ENCODE measurements around the gene NACA2. TPM values are rescaled to one million over a fixed set of nuclear protein-coding genes. Genes with fewer than 3 reads are reported as not detected.
A peak's percentile ranks its signal among the peaks of the same experiment; 100 is the strongest.

The NACA2 gene
- polyA plus RNA-seq, 6 donors from 2014 or later, result not detected

DNA sequence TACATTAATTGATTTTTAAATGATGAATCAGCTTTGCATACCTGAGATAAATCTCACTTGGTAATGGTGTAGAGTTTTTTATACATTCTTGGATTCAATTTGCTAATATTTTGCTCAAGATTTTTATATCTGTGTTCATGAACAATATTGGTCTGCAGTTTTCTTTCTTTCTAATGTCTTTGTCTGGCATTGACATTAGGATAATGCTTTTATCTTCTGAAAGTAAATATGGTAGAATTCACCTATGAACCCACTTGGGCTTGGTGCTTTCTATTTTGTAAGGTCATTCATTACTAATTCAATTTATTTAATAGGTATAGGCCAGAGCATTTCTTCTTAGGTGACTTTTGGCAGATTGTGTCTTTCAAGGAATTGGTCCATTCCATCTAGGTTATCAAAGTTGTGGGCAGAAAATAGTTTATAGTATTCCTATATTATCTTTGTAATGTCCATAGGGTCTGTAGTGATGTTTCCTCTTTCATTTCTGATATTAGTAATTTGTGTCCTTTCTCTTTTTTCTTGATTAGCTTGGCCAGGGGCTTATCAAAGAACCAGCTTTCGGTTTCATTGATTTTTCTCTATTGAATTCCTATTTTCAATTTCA is 45.6 kb downstream of the NACA2 start:
- Mint-ChIP-seq H3K36me3 (peaks cover 0 to 8% of the 10 kb centered on the region in 2 donors), H3K9me3 (peaks cover 0 to 31% (median 23%) of the 10 kb centered on the region in 7 donors), H3K4me1 (no peaks in the 10 kb centered on the region), H3K27me3 (peaks cover 8 to 45% (median 36%) of the 10 kb centered on the region in 3 donors), H3K27ac (no peak overlapping the region), H3K4me3 (no peak overlapping the region)
- ATAC-seq (ENCODE audit: low read depth in 2 of 2), result no peak
- DNase-seq, result no peak

DNA sequence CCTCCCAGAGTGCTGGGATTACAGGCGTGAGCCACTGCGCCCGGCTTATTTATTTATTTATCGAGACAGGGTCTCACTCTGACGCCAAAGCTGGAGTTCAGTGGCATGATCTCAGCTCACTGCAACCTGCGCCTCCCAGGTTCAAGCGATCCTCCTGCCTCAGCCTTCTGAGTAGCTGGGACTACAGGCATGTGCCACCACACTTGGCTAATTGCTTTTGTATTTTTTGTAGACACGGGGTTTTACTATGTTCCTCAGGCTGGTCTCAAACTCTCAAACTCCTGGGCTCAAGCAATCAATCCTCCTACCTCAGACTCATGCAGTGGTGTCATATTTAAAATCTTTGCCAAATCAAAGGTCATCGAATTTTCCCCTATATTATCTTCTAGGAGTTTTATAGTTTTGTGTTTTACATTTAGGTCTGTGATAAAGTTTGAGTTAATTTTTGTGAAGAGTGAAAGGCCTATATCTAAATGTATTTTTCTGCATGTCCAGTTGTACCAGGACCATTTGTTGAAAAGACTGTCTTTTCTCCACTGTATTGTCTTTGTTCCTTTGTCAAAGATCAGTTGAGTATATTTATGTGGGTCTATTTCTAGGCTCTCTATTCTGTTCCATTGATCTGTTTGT is 47.1 kb downstream of the NACA2 start:
- no peaks in the 10 kb centered on the region for H3K4me1 Mint-ChIP-seq
- H3K9me3 Mint-ChIP-seq, result peaks cover 0 to 41% (median 28%) of the 10 kb centered on the region in 7 donors
- H3K4me3 Mint-ChIP-seq, result no peak overlapping the region

DNA sequence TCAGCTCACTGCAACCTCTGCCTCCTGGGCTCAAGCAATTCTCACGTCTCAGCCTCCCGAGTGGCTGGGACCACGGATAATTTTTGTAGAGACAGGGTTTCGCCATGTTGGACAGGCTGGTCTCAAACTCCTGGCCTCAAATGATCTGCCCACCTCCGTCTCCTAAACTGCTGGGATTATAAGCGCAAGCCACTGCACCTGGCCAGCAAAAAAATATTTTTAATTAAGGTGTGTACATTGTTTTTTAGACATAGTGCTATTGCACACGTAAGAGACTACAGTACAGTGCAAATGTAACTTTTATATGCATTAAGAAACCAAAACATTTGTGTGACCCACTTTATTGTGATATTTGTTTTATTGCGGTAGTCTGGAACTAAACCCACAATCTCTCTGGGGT is 49.0 kb downstream of the NACA2 start:
- H3K27ac Mint-ChIP-seq, result no peak overlapping the region
- peaks cover 0 to 41% (median 28%) of the 10 kb centered on the region in 7 donors for H3K9me3 Mint-ChIP-seq
- DNase-seq (no peak), ATAC-seq (ENCODE audit: low read depth in 2 of 2) (no peak)
- H3K36me3 Mint-ChIP-seq, result no peaks in the 10 kb centered on the region
- H3K4me1 Mint-ChIP-seq, result no peaks in the 10 kb centered on the region
- H3K27me3 Mint-ChIP-seq, result peaks cover 7 to 43% (median 26%) of the 10 kb centered on the region in 3 donors
- H3K4me3 Mint-ChIP-seq, result no peak overlapping the region

More for the DNA sequence above, 47.1 kb downstream of the NACA2 start:
- DNase-seq (no peak), ATAC-seq (ENCODE audit: low read depth in 2 of 2) (no peak)
- Mint-ChIP-seq H3K27ac (peak overlapping the region in 1 of 6 donors; percentile 4), H3K36me3 (peaks cover 0 to 8% of the 10 kb centered on the region in 2 donors), H3K27me3 (peaks cover 7 to 47% (median 32%) of the 10 kb centered on the region in 3 donors)

DNA sequence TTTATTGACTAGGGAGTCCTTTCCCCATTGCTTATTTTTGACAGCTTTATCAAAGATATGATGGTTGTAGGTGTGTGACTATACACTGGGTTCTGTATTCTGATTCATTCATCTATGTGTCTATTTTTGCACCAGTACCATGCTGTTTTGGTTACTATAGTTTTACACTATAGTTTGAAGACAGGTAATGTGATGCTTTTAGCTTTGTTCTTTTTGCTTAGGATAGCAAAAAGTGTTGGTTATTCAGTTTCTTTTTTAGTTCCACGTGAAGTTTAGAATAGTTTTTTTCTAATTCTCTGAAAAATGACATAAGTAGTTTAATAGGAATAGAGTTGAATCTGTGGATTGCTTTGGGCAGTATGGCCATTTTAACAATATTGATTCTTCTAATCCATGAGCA is 50.1 kb downstream of the NACA2 start:
- no peak for ATAC-seq (ENCODE audit: low read depth in 2 of 2)
- peaks cover 7 to 36% (median 20%) of the 10 kb centered on the region in 3 donors for H3K27me3 Mint-ChIP-seq
- H3K27ac Mint-ChIP-seq, result no peak overlapping the region

More for the DNA sequence above, 50.1 kb downstream of the NACA2 start:
- no peak for DNase-seq
- H3K4me3 Mint-ChIP-seq, result no peak overlapping the region
- peaks cover 0 to 36% (median 21%) of the 10 kb centered on the region in 7 donors for H3K9me3 Mint-ChIP-seq
- H3K36me3 Mint-ChIP-seq, result no peaks in the 10 kb centered on the region
- H3K4me1 Mint-ChIP-seq, result no peaks in the 10 kb centered on the region

Other genes with a start within 250 kb of the NACA2 start
- gene TBX2, start 191.4 kb downstream of the NACA2 start, polyA plus RNA-seq (ENCODE audit: low read depth in 6 of 6), result not detected
- gene TBX4, start 138.8 kb downstream of the NACA2 start, polyA plus RNA-seq (ENCODE audit: low read depth in 6 of 6), result not detected